Activated CD8-positive, alpha-beta memory T cell treated with anti-CD3 and anti-CD28 coated beads for 24 hours (primary cell): ENCODE measurements around the gene NEURL3.
"Not testable (repeated sequence)": the region's sequence is repeated elsewhere in the genome, so short reads cannot be mapped to it uniquely, and the experiment has no call there.

ENCODE experiments used
- DNase-seq: peaks from one replicate; pipeline ENCODE4 v3.0.0-alpha.2; 2020

Gene NEURL3

DNA sequence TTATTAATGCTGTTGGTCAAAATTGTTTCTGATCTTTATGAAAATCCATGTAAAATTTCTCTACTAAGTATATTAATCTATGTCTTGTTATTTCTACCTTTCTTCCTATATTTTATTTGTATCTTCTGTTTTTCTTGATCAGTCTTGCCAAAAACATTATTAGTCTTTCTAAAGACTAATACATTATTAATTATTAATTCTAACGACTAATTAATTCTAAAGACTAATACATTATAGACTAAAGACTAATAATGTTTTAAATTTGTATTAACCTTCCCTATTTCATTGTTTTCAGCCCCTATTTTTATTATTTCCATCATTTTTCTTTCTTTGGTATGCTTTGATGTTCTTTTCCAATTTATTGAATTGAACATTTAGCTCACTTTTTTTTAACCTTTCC, 27.7 kb downstream of the NEURL3 start:
- no peak for DNase-seq

DNA sequence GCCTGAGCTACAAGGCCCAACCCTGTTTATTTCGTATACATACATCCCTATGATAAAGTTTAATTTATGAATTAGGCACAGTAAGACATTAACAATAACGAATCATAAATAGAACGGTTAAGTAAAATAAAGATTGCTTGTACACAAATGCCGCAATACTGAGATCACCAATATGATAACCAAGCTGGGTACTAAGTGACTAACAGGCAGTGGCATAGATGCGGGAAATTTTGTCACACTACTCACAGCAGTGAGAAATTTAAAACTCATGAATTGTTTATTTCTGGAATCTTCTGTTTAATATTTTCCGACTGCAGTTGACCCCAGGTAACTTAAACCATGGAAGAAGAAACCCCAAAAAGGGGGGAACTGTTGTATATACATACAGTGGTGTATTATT, 33.4 kb downstream of the NEURL3 start:
- no peak for DNase-seq

- DNase-seq, result peak; percentile 87
Observed at GRCh38 chr2:96470636-96471035, 34.5 kb downstream of the NEURL3 start.

GRCh38 chr2:96470109-96470508, 35.0 kb downstream of the NEURL3 start:
- DNase-seq, result no peak

DNA sequence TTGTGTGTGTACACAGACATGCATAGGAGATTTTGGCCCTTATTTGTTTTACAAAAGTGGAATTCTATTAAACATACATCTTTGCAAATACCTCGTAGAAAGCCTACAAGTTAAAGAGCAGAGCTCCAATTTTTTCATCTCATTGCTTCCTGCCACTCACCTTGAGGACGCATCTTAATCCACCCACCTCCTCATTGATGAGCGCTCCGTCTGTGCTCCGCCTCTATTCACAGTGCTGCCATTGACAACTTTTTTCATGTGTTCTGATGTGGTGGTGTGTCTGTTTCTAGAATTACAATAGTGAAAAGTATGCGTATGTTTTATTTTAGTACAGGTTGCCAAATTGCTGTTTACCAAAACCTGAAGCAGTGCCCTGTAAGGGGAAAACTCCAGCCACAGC, 36.3 kb downstream of the NEURL3 start:
- no peak for DNase-seq

DNA sequence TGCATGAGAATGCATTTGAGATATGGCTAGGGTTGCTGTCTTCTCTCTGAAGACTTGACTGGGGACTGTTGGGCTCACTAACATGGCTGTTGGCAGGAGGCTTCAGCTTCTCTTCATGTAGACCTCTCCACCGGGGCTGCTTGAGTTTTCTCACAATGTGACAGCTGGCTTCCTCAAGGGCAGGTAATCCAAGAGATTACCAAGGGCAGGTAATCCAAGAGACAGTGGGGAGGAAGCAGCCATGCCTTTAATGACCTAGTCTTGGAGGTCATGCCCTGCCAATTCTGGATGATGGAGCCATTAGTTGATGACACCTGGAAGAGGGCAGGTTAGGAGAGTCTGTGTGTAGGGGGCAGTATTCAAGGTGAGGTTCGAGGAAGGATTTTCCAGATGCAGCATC, 40.5 kb downstream of the NEURL3 start:
- no peak for DNase-seq

- no peak for DNase-seq
Observed at GRCh38 chr2:96464061-96464460, 41.1 kb downstream of the NEURL3 start.

DNA sequence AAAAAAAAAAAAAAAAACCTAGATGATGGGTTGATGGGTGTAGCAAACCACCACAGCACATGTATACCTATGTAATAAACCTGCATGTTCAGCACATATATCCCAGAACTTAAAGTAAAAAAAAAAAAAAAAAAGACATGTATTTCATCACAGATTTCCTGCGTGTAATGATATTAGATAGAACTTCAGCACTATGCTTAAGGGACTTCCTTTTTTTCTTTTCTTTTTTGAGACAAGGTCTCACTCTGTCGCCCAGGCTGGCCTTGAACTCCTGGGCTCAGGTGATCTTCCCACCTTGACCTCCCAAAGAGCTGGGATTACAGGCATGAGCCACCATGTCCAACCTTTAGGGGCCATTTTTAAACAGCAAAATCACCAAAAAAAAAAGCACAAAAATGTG, 42.0 kb downstream of the NEURL3 start:
- no peak for DNase-seq

GRCh38 chr2:96461616-96462015, 43.5 kb downstream of the NEURL3 start:
- DNase-seq, result not testable (repeated sequence)

GRCh38 chr2:96452053-96452452, 53.1 kb downstream of the NEURL3 start:
- no peak for DNase-seq

GRCh38 chr2:96449637-96450036, 55.5 kb downstream of the NEURL3 start:
- DNase-seq, result no peak

GRCh38 chr2:96449174-96449573, 56.0 kb downstream of the NEURL3 start:
- DNase-seq, result no peak

- DNase-seq, result no peak
Observed at GRCh38 chr2:96447726-96448125, 57.4 kb downstream of the NEURL3 start.
